GM19351 (cell line): ENCODE measurements around the gene HNMT.
"Not testable (repeated sequence)": the region's sequence is repeated elsewhere in the genome, so short reads cannot be mapped to it uniquely, and the experiment has no call there.

ENCODE experiments used
- ATAC-seq: cut with Tn5 transposase; IDR thresholded peaks from one replicate; pipeline ENCODE4 v1.9.1; 2021; ENCODE audit warnings: mild to moderate bottlenecking, moderate library complexity; ENCODE audit not compliant: unreplicated experiment

HNMT gene

GRCh38 chr2:138037090-138037489, 72.8 kb downstream of the HNMT start:
- ATAC-seq, result no peak

- no peak for ATAC-seq
Observed at GRCh38 chr2:138040616-138041015, 76.3 kb downstream of the HNMT start.

DNA sequence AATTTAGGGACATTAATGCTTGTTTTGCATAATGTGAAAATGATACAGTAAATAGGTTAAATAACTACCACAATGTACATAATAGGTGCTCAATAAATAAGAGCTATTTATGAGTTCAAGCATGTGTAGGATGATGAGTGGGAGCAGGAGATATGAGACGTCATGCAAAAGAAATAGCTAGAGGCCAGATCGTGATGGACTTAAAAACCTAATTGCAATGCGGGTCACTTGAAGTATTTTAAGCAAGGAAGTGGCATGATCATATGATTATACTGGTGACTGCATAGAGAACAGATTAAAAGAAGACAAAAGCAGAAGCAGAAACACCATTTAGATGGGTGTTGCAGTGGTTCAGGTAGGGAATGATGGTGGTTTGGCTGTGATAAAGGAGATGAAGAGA, 78.0 kb downstream of the HNMT start:
- no peak for ATAC-seq

GRCh38 chr2:138043588-138043987, 79.3 kb downstream of the HNMT start:
- not testable (repeated sequence) for ATAC-seq

DNA sequence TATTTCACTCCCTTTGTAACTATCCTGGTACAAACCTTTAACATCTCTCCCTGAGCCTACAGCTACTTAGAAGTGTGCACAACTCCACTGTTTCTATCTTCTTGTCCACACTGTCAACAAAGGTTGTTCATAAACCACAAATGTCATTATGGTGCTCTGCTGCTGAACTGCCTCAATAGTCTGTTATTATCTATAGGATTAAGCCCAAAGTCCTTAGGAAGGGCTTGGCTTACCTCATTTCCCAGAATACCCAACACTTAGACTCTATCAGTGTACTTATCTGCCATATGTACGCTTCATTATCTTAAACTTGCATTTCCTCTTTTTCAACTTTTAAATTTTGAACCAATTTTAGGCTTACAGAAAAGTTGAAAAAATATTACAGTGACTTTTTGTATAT, 94.2 kb downstream of the HNMT start:
- ATAC-seq, result no peak

DNA sequence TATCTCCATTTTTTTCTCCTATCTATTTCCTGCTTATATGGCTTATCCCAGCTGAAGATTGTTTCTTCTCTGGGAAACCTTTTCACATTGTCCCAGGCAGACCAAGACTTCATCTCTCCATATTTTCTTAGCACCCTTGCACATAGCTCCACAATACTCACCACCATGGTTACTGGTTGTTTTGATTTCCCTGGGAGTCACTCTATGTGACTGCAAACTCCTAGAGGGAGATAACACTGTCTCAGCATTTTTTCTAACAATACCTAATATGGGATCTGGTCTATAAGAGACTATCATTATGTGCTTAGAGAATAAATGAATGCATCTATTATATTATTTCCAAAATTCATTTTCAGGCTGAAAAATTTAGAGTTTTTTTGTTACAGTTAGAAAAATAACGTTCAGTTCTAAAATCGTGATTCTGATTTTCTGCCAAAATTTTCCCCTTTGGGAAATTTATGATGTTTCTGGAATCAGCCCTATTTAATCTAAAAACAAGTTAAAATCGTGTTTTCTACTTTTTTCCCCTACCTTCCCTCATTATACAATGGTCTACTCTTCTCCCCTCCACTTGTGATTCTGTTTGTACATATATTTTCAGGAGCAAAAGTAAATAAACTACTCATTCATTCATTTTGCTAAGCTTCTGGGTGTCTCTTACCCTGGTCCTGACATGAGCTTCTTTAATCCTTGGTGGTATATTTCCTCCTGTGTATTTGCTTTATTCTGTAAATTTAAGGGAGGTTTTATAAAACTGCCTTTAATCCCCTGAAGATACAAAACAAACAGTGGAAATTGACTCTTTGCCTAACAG, 95.4 kb downstream of the HNMT start:
- no peak for ATAC-seq

DNA sequence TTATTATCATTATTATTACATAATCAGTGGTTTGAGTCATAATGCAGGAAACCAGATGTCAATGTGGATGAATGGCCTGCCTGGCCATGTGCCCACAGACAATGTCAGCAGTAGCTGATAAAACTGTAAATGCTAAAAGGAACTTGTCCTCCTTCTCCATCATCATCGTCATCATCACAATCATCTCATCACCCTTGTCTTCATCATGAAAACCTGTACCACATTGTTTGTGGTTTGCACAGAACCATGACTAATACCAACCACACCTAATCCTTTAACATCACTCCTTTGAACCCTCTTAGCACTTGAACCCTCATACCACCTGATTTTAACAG, 96.0 kb downstream of the HNMT start:
- no peak for ATAC-seq

DNA sequence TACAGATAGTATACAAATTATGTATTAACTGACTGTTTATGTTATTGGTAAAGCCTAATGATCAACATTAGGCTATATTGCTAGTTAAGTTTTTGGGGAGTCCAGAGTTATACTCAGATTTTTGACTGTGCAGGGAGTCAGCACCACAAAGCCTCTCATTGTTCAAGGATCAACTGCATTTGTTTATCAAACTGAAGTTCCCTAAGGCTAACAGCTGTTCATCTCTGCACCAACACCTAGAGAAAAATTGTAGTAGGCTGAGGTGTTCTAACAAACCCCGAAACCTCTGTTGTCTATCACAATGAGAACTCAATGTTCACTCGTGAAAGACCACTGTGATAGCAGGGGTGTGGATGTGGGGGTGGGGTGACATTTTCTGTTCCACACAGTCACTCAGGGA, 97.7 kb downstream of the HNMT start:
- ATAC-seq, result no peak

DNA sequence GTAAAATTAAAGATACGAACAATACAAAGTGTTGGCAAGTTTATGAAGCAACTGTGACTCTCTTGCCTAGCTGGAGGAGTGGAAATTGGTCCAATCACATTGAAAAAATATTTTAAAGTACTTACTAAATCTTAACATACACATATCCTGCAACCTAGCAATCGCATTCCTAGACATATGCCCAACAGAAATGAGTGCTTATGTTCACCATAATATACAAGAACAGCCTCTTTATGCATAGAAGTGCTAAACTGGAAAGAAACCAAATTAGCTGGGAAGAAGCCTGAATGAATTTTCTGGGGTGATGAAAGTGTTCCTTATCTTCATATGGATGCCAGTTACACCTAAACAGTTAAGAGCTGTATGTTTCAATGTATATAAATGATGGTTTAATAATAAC, 98.9 kb downstream of the HNMT start:
- ATAC-seq, result no peak
